HG02885 (cell line): Measurements from ENCODE around the gene CNKSR1.
"Not testable (repeated sequence)": the region's sequence is repeated elsewhere in the genome, so short reads cannot be mapped to it uniquely, and the experiment has no call there.

Source experiments
- ATAC-seq: cut with Tn5 transposase; IDR thresholded peaks from one replicate; pipeline ENCODE4 v1.9.1; 2021; ENCODE audit warnings: mild to moderate bottlenecking; ENCODE audit not compliant: unreplicated experiment, poor library complexity

CNKSR1 gene

DNA sequence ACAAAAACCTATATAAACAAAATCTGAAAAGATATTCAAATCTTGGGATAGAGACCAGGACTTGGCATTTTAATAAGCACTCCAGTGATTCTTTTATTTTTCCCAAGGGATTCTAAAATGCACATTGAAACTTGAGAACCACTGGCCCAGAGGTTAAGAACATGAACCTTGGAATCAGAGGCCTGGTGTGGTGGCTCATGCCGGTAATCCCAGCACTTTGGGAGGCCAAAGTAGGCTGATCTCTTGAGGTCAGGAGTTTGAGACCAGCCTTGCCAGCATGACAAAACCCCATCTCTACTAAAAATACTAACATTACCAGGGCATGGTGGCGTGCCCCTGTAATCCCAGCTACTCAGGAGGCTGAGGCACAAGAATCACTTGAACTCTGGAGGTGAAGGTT is 43.8 kb downstream of the CNKSR1 start:
- no peak for ATAC-seq

DNA sequence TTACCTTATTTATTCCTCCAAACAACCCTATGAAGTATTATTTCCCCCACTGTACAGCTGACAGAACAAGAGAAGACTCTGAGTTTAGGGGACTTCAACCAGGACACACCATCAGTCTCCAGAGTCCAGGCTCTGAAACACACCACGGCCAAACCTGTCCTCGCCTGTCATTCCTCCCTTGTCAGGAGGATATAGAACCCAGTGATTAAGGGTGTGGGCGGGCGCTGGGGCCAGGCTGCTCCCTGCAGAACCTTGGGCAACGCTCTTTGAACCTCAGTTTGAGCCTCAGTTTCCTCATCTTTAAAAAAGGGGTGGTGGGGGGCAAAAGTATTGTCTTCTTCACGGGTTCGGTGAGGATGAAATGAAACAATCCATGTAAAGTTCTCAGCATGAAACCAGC is 47.3 kb downstream of the CNKSR1 start:
- no peak for ATAC-seq

DNA sequence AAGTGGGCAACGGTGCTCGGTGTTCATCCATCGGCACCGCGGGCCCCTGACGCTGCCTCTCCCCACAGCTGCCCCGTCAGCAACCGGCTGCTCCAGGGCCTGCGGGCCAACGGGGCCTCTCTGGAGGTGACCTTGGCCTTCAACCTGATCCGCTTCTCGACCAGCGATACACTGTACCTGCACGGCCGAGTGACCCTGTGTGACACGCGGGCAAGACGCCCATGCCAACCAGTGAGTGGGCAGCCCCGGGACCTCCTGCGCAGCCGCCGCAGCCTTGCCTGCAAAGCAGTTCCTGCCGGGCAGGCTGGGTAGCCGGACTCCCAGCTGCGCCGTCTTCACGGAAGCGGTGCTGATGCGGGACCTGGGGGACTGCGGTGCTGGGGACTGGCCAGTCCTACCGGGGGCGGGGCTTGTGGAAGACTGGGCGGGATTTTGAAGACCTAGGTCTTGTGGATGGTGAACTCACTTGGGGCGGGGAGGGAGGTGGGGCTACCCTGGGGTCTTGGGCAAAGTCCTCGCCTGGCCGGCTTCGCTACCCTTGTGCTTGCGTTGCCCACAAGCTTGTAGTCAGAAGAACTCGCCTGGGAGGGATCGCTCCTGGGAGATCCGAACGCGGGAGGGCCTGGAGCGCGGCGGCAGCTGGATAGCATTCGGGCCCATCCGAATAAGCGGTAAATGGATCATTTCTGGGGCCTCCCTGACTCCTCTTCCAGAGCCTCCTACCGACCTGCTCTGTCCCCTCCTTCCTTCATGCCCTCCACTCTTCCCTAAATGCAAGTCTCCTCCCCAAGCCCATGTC is 47.9 kb downstream of the CNKSR1 start:
- ATAC-seq: no peak

DNA sequence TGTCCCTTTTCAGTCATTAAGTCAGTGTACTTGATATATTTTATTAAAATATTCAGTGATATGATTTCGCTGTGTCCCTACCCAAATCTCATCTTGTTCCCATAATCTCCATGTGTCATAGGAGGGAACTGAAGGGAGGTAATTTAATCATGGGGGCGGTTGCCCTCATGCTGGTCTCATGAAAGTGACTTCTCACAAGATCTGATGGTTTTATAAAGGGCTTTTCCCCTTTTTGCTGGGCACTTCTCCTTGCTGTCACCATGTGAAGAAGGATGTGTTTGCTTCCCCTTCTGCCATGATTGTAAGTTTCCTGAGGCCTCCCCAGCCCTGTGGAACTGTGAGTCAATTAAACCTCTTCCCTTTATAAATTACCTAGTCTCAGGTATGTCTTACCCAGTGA is 53.4 kb downstream of the CNKSR1 start:
- not testable (repeated sequence) for ATAC-seq

DNA sequence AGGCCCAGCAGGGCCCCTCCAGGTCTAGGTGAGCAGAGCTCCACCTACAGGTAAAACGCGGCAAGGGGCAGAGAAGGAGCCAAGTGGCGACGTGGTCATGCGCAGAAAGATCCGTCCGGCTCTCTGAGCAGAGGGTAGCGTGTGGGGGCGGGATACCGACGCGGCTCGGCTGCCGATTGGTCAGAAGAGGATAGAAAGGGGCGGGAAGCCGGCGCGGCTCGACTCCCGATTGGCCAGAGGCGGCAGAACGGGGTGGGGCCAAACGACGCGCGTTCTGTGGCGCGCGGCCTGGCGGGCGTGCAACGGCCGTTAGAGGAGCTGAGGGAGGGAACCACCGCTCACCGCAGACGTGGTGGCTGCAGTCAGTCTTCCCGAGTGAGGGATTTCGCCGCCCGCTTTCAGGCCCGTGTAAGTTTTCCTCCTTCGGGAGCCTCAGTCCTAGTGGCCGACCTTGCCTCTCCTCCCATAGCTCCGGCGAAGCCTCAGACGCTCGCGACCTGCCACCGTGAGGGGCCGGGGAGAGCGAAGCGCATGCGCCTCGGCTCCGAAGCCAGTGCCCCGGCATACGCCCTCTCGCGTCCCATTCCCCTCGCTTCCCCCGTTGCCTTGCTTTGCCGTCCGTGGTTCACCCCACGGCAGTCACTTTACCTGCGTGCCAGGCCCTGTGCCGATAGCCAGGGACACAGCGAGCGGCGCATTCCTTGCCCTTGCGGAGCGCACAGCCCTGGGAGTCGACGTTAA is 56.8 kb downstream of the CNKSR1 start, which contains the start of gene CEP85:
TSS of gene CEP85 (plus strand) at position 298 of the 741 bp plus-strand sequence. CDS start 5,584 bp downstream, outside the sequence.
- peak; percentile 90 for ATAC-seq

DNA sequence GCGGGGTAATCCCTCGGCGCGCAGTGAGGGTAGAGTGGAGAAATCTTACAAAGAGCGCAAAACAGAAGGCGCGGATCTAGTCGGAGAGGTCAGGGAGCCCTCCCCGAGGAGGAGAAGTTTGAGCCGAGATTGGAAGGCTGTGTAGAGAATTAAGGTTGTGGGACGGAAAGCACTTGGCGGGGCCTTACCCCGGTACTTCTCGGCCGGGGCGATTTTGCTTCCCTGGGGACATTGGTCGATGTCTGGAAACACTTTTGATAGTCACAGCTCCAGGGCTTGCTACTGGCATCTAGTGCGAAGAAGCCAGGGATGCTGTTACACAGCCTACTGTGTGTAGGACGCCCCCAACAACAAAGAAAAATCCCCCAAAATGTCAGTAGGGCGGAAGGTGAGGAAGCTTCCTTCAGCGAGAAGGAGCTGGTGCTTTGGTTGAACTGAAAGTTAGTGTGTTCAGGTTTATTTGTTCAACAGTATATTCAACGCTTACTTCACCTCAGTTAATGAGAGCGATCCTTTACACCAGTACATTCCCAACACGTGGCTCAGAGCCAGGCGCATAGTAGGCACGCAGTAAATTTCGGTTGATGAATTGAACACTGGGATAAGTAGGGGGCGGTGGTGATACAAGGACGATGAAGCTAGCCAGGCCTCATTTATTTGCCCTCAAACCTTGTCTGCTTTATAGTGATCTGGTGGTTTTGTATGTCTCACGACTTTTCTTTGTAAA is 57.5 kb downstream of the CNKSR1 start:
- ATAC-seq: no peak

DNA sequence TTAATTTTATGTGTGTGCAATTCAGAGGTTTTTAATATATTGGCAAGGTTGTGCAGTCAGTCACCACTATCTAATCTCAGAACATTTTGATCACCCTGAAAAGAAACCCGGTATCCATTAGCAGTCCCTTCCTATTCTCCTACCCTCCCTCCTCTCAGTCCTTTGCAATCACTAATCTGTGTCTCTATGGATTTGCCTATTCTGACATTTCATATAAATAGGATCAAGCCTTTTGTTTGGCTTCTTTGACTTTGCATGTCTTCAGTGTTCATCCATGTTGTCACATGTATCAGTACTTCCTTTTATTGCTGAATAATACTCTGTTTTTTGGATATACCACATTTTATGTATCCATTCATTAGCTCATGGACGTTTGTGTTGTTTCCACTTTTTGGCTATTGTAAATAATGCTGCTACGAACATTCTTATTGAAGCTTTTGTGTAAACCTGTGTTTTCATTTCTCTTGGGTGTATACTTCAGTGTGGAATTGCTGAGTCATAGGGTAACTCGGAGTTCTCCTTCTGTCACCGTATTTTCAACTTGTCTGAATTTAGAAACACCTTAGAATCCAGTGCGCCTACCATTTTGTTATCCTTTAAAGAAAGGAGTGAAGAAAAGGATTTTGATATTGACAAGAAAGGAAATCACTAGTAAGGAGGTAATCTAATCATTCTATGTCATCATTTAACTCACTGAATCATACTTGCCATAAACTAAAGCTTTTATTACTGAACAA is 60.1 kb downstream of the CNKSR1 start:
- ATAC-seq: no peak
